A549 (cell line): ENCODE measurements around the gene PMVK. TPM values are rescaled to one million over a fixed set of nuclear protein-coding genes. Genes with fewer than 3 reads are reported as not detected.

ENCODE experiments used
- ATAC-seq, 2 experiments: fragments of 200-7000 bp in 1 of 2; fragments of >200 bp in 1 of 2; cut with Nextera tagmentation in 1 of 2; cut with Tn5 transposase in 1 of 2; 3 replicates each; pipeline versions ENCODE4 v1.8.0 to v1.9.1; 2018 to 2020; ENCODE audit warnings: mild to moderate bottlenecking in 1 of 2, moderate library complexity in 1 of 2
- CTCF ChIA-PET: fragments of 300-600 bp; sonication (Branson Sonifier 250); formaldehyde crosslinking; extraction: SDS; loops from one replicate; lab custom pipeline; 2021; ENCODE audit warnings: antibody characterized with exemption, inconsistent platforms; lab: Yijun Ruan, JAX
- POLR2A ChIA-PET: fragments of 350-600 bp; formaldehyde crosslinking; extraction: SDS; loops from one replicate; lab custom pipeline; 2021; ENCODE audit warnings: antibody characterized with exemption, inconsistent platforms; lab: Yijun Ruan, JAX
- DNase-seq, 2 experiments: peaks; one replicate each; pipeline versions ENCODE4 v3.0.0 to v3.0.0-alpha.2; 2011 to 2016; ENCODE audit warnings: low read depth in 1 of 2, low spot score in 1 of 2
- FAIRE-seq: peaks from 2 replicates; lab custom pipeline; 2011; peaks lifted over from hg19 to GRCh38; lab: Jason Lieb, UNC
- H3K27ac ChIP-seq, 2 experiments: fragments of >200 bp; sonication (Bioruptor Twin); formaldehyde crosslinking; 3 replicates each; pipeline ENCODE4 v1.5.1; 2016 to 2017
- H3K4me1 ChIP-seq: fragments of >200 bp; sonication (Bioruptor Twin); formaldehyde crosslinking; 3 replicates; pipeline ENCODE4 v1.6.1; 2016
- H3K4me2 ChIP-seq: fragments of >200 bp; sonication (Bioruptor Twin); formaldehyde crosslinking; 3 replicates; pipeline ENCODE4 v1.6.1; 2016
- H3K4me3 ChIP-seq: fragments of >200 bp; sonication (Bioruptor Twin); formaldehyde crosslinking; 3 replicates; pipeline ENCODE4 v1.5.1; 2016
- H3K9me3 ChIP-seq: fragments of >200 bp; sonication (Bioruptor Twin); formaldehyde crosslinking; 3 replicates; pipeline ENCODE4 v1.6.1; 2016
- CBX8 ChIP-seq: fragments of 200-600 bp; sonication (generic); IDR thresholded peaks from 2 replicates; pipeline ENCODE4 v1.6.1; 2016
- CHD4 ChIP-seq: fragments of 200-600 bp; sonication (generic); IDR thresholded peaks from 2 replicates; pipeline ENCODE4 v1.6.1; 2016; ENCODE audit warnings: antibody characterized with exemption, mild to moderate bottlenecking, borderline replicate concordance
- FOSB ChIP-seq: fragments of 250-450 bp; sonication (Bioruptor Pico); IDR thresholded peaks from 2 replicates; pipeline ENCODE4 v1.5.0; 2020; ENCODE audit warnings: mild to moderate bottlenecking, moderate library complexity
- GATA3 ChIP-seq: IDR thresholded peaks from 2 replicates; pipeline ENCODE4 v1.6.1; 2012; ENCODE audit warnings: borderline replicate concordance
- HEYL ChIP-seq: fragments of 250-450 bp; sonication (Bioruptor Pico); IDR thresholded peaks from 2 replicates; pipeline ENCODE4 v1.8.0; 2021; ENCODE audit warnings: mild to moderate bottlenecking, moderate library complexity
- HOXA7 ChIP-seq: fragments of 250-450 bp; sonication (Bioruptor Pico); IDR thresholded peaks from 2 replicates; pipeline ENCODE4 v1.5.0; 2020; ENCODE audit warnings: mild to moderate bottlenecking, moderate library complexity
- JUN ChIP-seq, 2 experiments: fragments of >200 bp; sonication (Bioruptor Twin); formaldehyde crosslinking; IDR thresholded peaks; 2 replicates in 1 of 2; 3 replicates in 1 of 2; pipeline ENCODE4 v1.6.1; 2016 to 2017
- JUNB ChIP-seq: fragments of >200 bp; sonication (Bioruptor Twin); formaldehyde crosslinking; IDR thresholded peaks from 2 replicates; pipeline ENCODE4 v1.6.1; 2016
- KDM5A ChIP-seq: fragments of 200-600 bp; sonication (generic); IDR thresholded peaks from 2 replicates; pipeline ENCODE4 v1.6.1; 2016; ENCODE audit warnings: antibody characterized with exemption, mild to moderate bottlenecking
- MYC ChIP-seq: IDR thresholded peaks from 2 replicates; pipeline ENCODE4 v1.6.1; 2012; ENCODE audit warnings: mild to moderate bottlenecking, inconsistent platforms, low read length, improper control_type of control experiment, borderline replicate concordance
- SMC3 ChIP-seq: fragments of >200 bp; sonication (Bioruptor Twin); formaldehyde crosslinking; IDR thresholded peaks from 3 replicates; pipeline ENCODE4 v1.6.1; 2018; ENCODE audit warnings: inconsistent platforms
- TFCP2L1 ChIP-seq: fragments of 250-450 bp; sonication (Bioruptor Pico); IDR thresholded peaks from 2 replicates; pipeline ENCODE4 v1.5.0; 2021; ENCODE audit warnings: mild to moderate bottlenecking
- WGBS: methylation state at CpG from one replicate; pipeline ENCODE4 v1.1.6; 2017; ENCODE audit errors: missing lambda C conversion rate; 5-methylcytosine and 5-hydroxymethylcytosine counted together
- polyA plus RNA-seq, 4 experiments: library from polyadenylated mRNA; depleted of rRNA in 3 of 4; stranded (reverse); fragments of >200 nt; fragmentation: RNase III in 1 of 4; extraction: RNeasy Plus Mini Kit Qiagen cat#74134 plus additional on column Dnase treatment in 1 of 4; gene quantifications; 2 replicates in 3 of 4; 3 replicates in 1 of 4; pipeline ENCODE4 v1.2.3, GENCODE V29; 2011 to 2017
- TF ChIP-seq, protein P1 (sequence below): fragments of 150-350 bp; IDR thresholded peaks from 2 replicates; pipeline ENCODE4 v1.6.1; 2014; ENCODE audit warnings: low read depth, mild to moderate bottlenecking, low read length
- TF ChIP-seq, protein P2 (sequence below): fragments of 200-600 bp; sonication (generic); IDR thresholded peaks from 2 replicates; pipeline ENCODE4 v1.6.1; 2016; ENCODE audit warnings: antibody characterized with exemption, mild to moderate bottlenecking, moderate library complexity
- TF ChIP-seq, protein P3 (sequence below): fragments of 450-650 bp; IDR thresholded peaks from 2 replicates; pipeline ENCODE4 v1.6.1; 2014; ENCODE audit warnings: antibody characterized with exemption
- TF ChIP-seq, protein P4 (sequence below): IDR thresholded peaks from 2 replicates; pipeline ENCODE4 v1.6.1; 2012; ENCODE audit warnings: low read depth, borderline replicate concordance
- TF ChIP-seq, protein P5 (sequence below): fragments of >200 bp; sonication (Bioruptor Twin); formaldehyde crosslinking; IDR thresholded peaks from 3 replicates; pipeline ENCODE4 v1.5.1; 2016

The PMVK gene
- polyA plus RNA-seq, 2 of the 4 experiments (the other 2 are of a cell fraction): 35.7 to 52.0 TPM

DNA sequence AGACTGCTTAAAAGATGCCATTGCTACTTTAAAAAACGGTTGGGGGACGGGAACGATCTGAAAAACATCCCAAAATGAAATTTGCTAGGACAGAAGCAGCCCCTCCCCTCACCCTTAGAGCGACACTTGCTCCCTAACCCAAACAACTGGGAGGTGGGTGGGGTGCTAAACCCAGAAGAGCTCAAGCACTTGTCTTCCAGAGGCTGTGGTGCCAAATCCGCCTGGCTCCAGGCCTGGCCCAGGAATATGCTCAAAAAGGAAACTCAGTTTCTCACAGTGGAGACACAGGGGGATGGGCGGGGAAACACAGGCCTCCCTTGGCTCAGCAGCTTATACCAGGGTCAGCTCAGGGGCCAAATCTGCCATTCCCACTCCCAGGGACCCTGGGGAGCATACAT, 20.0 kb upstream of the PMVK start:
- H3K9me3 ChIP-seq: no peaks in the 10 kb centered on the region
- TF ChIP-seq HOXA7 (CRISPR knock-in tag) (no peak), JUNB (no peak), HEYL (CRISPR knock-in tag) (no peak), KDM5A (no peak), TFCP2L1 (CRISPR knock-in tag) (no peak), SMC3 (no peak), FOSB (CRISPR knock-in tag) (no peak)
- TF ChIP-seq, protein P1, sequence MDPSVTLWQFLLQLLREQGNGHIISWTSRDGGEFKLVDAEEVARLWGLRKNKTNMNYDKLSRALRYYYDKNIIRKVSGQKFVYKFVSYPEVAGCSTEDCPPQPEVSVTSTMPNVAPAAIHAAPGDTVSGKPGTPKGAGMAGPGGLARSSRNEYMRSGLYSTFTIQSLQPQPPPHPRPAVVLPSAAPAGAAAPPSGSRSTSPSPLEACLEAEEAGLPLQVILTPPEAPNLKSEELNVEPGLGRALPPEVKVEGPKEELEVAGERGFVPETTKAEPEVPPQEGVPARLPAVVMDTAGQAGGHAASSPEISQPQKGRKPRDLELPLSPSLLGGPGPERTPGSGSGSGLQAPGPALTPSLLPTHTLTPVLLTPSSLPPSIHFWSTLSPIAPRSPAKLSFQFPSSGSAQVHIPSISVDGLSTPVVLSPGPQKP: no peak
- TF ChIP-seq, protein P2, sequence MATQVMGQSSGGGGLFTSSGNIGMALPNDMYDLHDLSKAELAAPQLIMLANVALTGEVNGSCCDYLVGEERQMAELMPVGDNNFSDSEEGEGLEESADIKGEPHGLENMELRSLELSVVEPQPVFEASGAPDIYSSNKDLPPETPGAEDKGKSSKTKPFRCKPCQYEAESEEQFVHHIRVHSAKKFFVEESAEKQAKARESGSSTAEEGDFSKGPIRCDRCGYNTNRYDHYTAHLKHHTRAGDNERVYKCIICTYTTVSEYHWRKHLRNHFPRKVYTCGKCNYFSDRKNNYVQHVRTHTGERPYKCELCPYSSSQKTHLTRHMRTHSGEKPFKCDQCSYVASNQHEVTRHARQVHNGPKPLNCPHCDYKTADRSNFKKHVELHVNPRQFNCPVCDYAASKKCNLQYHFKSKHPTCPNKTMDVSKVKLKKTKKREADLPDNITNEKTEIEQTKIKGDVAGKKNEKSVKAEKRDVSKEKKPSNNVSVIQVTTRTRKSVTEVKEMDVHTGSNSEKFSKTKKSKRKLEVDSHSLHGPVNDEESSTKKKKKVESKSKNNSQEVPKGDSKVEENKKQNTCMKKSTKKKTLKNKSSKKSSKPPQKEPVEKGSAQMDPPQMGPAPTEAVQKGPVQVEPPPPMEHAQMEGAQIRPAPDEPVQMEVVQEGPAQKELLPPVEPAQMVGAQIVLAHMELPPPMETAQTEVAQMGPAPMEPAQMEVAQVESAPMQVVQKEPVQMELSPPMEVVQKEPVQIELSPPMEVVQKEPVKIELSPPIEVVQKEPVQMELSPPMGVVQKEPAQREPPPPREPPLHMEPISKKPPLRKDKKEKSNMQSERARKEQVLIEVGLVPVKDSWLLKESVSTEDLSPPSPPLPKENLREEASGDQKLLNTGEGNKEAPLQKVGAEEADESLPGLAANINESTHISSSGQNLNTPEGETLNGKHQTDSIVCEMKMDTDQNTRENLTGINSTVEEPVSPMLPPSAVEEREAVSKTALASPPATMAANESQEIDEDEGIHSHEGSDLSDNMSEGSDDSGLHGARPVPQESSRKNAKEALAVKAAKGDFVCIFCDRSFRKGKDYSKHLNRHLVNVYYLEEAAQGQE: no peak
- CTCF ChIA-PET: interaction anchor here (1.6 kb wide), 1 partner anchor 128 kb away, joined by 6 read pairs; no protein-coding TSS in a partner anchor
- H3K4me2 ChIP-seq: peak overlapping the region; percentile 93
- peak overlapping the region; percentile 49 to 82 for H3K27ac ChIP-seq
- DNase-seq (no peak), FAIRE-seq (no peak), ATAC-seq (no peak)
- WGBS: 33% methylated on average over 6 of the region's 6 CpGs
- POLR2A ChIA-PET: interaction anchor here (1.1 to 2.4 kb wide), 4 partner anchors 9 to 38 kb away, joined by 4 to 26 read pairs (median 7); partner anchors contain the start of genes CKS1B, LENEP and SHC1
- peaks cover 27% of the 10 kb centered on the region for H3K4me1 ChIP-seq
- H3K4me3 ChIP-seq: peak overlapping the region; percentile 49

DNA sequence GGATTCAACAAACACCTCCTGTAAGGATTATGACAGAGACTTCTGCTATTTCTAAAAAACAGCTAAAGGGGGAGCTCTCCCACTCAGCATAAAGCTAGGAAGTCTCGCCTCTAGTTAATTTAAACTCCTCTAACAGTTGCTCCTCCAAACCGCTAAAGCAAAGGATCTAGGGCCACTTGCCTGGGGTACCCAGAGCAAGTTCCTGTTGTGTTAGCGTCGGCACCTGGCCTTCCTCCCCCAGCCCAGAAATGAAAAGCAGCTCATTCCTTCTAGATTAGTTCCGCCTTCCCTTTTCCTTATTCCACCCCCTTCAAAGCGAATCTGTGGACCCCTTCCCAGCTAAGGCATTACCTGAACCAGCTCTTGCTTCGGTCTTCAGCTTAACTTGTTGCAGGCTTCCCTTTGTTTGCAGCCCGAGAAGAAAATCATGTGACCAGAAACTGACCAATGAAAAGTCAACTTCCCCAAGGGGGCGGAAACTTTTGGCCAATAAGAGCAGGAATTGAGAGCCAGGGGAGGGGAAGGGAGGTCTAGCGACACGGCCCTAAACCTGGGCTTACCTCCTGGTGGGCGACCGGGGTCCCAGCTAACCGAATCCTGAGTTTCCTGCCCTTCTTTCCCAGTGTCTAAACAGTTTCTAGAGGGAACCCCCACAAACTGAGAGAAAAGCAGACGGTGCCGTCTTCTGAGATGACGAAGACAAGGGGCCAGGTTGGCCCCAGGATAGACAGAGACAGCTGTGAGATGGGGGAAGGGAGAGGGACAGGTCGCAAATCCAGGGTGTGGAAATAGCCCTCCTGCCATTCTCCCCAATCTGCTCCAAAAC, 19.4 kb upstream of the PMVK start, which contains the start of gene PBXIP1:
Gene PBXIP1, minus strand, starts transcription at position 382 of the 826 bp plus-strand sequence. CDS start 2,378 bp downstream, outside the sequence.
- FAIRE-seq (no peak), DNase-seq (peak; percentile 87 to 99), ATAC-seq (peak; percentile 83 to 90)
- Histone ChIP-seq H3K9me3 (no peaks in the 10 kb centered on the region), H3K27ac (peak within 1 kb of the TSS; percentile 49 to 82), H3K4me2 (peak within 1 kb of the TSS; percentile 93), H3K4me1 (peaks cover 27% of the 10 kb centered on the region), H3K4me3 (peak within 1 kb of the TSS; percentile 49)
- 0 out of 5 replicates have a peak, but pooled peaks of 1 of the 2 experiments have one; percentile 12 for TF ChIP-seq JUN (IDR thresholded peaks at IDR 0.05)
- TF ChIP-seq GATA3: no peak
- TF ChIP-seq, protein P3, sequence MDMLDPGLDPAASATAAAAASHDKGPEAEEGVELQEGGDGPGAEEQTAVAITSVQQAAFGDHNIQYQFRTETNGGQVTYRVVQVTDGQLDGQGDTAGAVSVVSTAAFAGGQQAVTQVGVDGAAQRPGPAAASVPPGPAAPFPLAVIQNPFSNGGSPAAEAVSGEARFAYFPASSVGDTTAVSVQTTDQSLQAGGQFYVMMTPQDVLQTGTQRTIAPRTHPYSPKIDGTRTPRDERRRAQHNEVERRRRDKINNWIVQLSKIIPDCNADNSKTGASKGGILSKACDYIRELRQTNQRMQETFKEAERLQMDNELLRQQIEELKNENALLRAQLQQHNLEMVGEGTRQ: peak; percentile 74
- TF ChIP-seq, protein P4, sequence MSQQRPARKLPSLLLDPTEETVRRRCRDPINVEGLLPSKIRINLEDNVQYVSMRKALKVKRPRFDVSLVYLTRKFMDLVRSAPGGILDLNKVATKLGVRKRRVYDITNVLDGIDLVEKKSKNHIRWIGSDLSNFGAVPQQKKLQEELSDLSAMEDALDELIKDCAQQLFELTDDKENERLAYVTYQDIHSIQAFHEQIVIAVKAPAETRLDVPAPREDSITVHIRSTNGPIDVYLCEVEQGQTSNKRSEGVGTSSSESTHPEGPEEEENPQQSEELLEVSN: no peak
- TF ChIP-seq CBX8: no peak
- peak; percentile 62; the same call in 1 of the 2 replicates for TF ChIP-seq KDM5A
- TF ChIP-seq, protein P5, sequence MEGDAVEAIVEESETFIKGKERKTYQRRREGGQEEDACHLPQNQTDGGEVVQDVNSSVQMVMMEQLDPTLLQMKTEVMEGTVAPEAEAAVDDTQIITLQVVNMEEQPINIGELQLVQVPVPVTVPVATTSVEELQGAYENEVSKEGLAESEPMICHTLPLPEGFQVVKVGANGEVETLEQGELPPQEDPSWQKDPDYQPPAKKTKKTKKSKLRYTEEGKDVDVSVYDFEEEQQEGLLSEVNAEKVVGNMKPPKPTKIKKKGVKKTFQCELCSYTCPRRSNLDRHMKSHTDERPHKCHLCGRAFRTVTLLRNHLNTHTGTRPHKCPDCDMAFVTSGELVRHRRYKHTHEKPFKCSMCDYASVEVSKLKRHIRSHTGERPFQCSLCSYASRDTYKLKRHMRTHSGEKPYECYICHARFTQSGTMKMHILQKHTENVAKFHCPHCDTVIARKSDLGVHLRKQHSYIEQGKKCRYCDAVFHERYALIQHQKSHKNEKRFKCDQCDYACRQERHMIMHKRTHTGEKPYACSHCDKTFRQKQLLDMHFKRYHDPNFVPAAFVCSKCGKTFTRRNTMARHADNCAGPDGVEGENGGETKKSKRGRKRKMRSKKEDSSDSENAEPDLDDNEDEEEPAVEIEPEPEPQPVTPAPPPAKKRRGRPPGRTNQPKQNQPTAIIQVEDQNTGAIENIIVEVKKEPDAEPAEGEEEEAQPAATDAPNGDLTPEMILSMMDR: 0 out of 3 replicates have a peak, but pooled peaks have one; percentile 29
- TF ChIP-seq CHD4: no peak
- TF ChIP-seq MYC: no peak
- POLR2A ChIA-PET: interaction anchor here (0.5 to 2.4 kb wide), 7 partner anchors 10 to 347 kb away, joined by 3 to 26 read pairs (median 5); partner anchors contain the start of genes CKS1B, LENEP, PMVK and SHC1
- under 1% methylated on average over 18 of the region's 18 CpGs for WGBS
- CTCF ChIA-PET: interaction anchor here (0.6 to 2.4 kb wide), 6 partner anchors 9 to 396 kb away, joined by 3 to 13 read pairs (median 4); partner anchors contain the start of gene PMVK
